Measurements from ENCODE around the gene MAPK8. TPM values are rescaled to one million over a fixed set of nuclear protein-coding genes. Genes with fewer than 3 reads are reported as not detected.
"Not testable (repeated sequence)": the region's sequence is repeated elsewhere in the genome, so short reads cannot be mapped to it uniquely, and the experiment has no call there.

Gene MAPK8
- polyA plus RNA-seq, 1 experiment: 75.6 TPM

- no peak overlapping the region for H3K4me3 ChIP-seq (ENCODE audit: low read depth, low read length)
- no peak for DNase-seq (ENCODE audit: low read depth, low spot score)
- no peaks in the 10 kb centered on the region for H3K9me3 ChIP-seq (ENCODE audit: control insufficient read depth, insufficient read depth, low read length)
- POLR2A ChIA-PET: no interaction called here
- no peak overlapping the region for H3K27ac ChIP-seq (ENCODE audit: low read depth, low read length)
- H3K27me3 ChIP-seq (ENCODE audit: control insufficient read depth, insufficient read depth, low read length): peaks cover 23% of the 10 kb centered on the region
- TF ChIP-seq, protein P1, sequence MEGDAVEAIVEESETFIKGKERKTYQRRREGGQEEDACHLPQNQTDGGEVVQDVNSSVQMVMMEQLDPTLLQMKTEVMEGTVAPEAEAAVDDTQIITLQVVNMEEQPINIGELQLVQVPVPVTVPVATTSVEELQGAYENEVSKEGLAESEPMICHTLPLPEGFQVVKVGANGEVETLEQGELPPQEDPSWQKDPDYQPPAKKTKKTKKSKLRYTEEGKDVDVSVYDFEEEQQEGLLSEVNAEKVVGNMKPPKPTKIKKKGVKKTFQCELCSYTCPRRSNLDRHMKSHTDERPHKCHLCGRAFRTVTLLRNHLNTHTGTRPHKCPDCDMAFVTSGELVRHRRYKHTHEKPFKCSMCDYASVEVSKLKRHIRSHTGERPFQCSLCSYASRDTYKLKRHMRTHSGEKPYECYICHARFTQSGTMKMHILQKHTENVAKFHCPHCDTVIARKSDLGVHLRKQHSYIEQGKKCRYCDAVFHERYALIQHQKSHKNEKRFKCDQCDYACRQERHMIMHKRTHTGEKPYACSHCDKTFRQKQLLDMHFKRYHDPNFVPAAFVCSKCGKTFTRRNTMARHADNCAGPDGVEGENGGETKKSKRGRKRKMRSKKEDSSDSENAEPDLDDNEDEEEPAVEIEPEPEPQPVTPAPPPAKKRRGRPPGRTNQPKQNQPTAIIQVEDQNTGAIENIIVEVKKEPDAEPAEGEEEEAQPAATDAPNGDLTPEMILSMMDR (IDR thresholded peaks at IDR 0.05; ENCODE audit: low read depth, low read length): no peak
- CTCF ChIA-PET: interaction anchor here (0.6 kb wide), 1 partner anchor 408 kb away, joined by 4 read pairs; no protein-coding TSS in a partner anchor
Observed at GRCh38 chr10:48272682-48273081, 33.8 kb upstream of the MAPK8 start.

GRCh38 chr10:48273741-48274140 lies 32.7 kb upstream of the MAPK8 start:
- no peak for DNase-seq (ENCODE audit: low read depth, low spot score)
- no peaks in the 10 kb centered on the region for H3K9me3 ChIP-seq (ENCODE audit: control insufficient read depth, insufficient read depth, low read length)
- CTCF ChIA-PET: no interaction called here
- H3K27ac ChIP-seq (ENCODE audit: low read depth, low read length): no peak overlapping the region
- peaks cover 23% of the 10 kb centered on the region for H3K27me3 ChIP-seq (ENCODE audit: control insufficient read depth, insufficient read depth, low read length)
- POLR2A ChIA-PET: no interaction called here
- TF ChIP-seq, protein P1 (IDR thresholded peaks at IDR 0.05; ENCODE audit: low read depth, low read length): no peak
- no peak overlapping the region for H3K4me3 ChIP-seq (ENCODE audit: low read depth, low read length)

DNA sequence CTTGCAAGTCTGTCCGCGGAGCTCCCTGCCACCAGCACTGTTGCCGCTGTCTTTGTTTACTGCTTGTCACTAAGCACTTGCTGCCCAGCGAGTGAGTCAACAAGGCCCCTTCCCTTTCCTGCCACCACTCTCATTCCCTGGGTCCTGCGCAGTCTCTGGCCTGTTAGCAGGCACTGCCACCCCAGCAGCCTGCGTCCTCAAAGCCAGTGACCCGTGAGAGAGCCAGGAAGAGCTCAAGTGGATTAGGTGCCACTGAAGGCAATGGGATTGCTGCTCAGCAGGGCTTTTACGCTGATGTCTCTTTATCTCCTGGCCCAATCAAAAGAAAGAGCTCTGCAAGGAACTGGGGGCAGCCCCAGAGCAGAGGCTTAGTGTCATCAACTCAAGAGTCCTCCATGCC lies 31.8 kb upstream of the MAPK8 start, which contains the start of gene FRMPD2:
FRMPD2 (minus strand) TSS at position 61 of the 400 bp plus-strand sequence. CDS start 129 bp downstream, outside the sequence.
- Histone ChIP-seq H3K9me3 (ENCODE audit: control insufficient read depth, insufficient read depth, low read length) (no peaks in the 10 kb centered on the region), H3K4me3 (ENCODE audit: low read depth, low read length) (no peak within 1 kb of the TSS), H3K27me3 (ENCODE audit: control insufficient read depth, insufficient read depth, low read length) (peaks cover 18% of the 10 kb centered on the region), H3K27ac (ENCODE audit: low read depth, low read length) (no peak within 1 kb of the TSS)
- CTCF ChIA-PET: no interaction called here
- POLR2A ChIA-PET: no interaction called here
- DNase-seq (ENCODE audit: low read depth, low spot score): no peak
- TF ChIP-seq, protein P1 (IDR thresholded peaks at IDR 0.05; ENCODE audit: low read depth, low read length): no peak

DNA sequence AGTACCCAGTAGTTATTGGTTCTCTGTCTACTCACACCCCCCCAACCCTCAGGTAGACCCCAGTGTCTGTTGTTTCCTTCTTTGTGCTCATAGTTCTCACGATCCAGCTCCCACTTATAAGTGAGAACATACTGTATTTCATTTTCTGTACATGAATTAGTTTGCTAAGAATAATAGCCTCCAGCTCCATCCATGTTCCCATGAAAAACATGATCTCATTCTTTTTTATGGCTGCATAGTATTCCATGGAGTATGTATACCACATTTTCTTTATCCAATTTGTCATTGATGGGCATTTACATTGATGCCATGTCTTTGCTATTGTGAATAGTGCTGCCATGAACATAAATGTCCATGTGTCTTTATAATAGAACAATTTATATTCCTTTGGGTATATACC lies 29.4 kb upstream of the MAPK8 start:
- Histone ChIP-seq H3K4me3 (ENCODE audit: low read depth, low read length) (no peak overlapping the region), H3K27ac (ENCODE audit: low read depth, low read length) (no peak overlapping the region), H3K9me3 (ENCODE audit: control insufficient read depth, insufficient read depth, low read length) (no peaks in the 10 kb centered on the region), H3K27me3 (ENCODE audit: control insufficient read depth, insufficient read depth, low read length) (peaks cover 10% of the 10 kb centered on the region)
- ChIA-PET POLR2A (no interaction called here), CTCF (interaction anchor here (1.9 kb wide), 1 partner anchor 13 kb away, joined by 6 read pairs; no protein-coding TSS in a partner anchor)
- TF ChIP-seq, protein P1 (IDR thresholded peaks at IDR 0.05; ENCODE audit: low read depth, low read length): no peak
- DNase-seq (ENCODE audit: low read depth, low spot score): no peak

- Histone ChIP-seq H3K27ac (ENCODE audit: low read depth, low read length) (no peak overlapping the region), H3K9me3 (ENCODE audit: control insufficient read depth, insufficient read depth, low read length) (peaks cover 3% of the 10 kb centered on the region; the same call in 1 of the 2 replicates), H3K27me3 (ENCODE audit: control insufficient read depth, insufficient read depth, low read length) (peaks cover 5% of the 10 kb centered on the region), H3K4me3 (ENCODE audit: low read depth, low read length) (no peak overlapping the region)
- ChIA-PET CTCF (no interaction called here), POLR2A (no interaction called here)
- TF ChIP-seq, protein P1 (IDR thresholded peaks at IDR 0.05; ENCODE audit: low read depth, low read length): no peak
- DNase-seq (ENCODE audit: low read depth, low spot score): no peak
Observed at GRCh38 chr10:48279081-48279751, 27.3 kb upstream of the MAPK8 start.

DNA sequence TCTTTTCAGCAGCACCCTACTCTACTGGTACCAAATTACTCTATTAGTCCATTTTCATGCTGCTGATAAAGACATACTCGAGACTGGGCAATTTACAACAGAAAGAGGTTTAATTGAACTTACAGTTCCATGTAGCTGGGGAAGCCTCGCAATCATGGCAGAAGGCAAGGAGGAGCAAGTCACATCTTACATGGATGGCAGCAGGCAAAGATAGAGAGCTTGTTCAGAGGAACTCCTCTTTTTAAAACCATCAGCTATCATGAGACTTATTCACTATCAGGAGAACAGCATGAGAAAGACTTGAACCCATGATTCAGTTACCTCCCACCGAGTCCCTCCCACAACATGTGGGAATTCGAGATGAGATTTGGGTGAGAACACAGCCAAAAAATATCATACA lies 24.8 kb upstream of the MAPK8 start:
- peaks cover 24% of the 10 kb centered on the region for H3K27me3 ChIP-seq (ENCODE audit: control insufficient read depth, insufficient read depth, low read length)
- DNase-seq (ENCODE audit: low read depth, low spot score); H3K27ac ChIP-seq (ENCODE audit: low read depth, low read length); H3K9me3 ChIP-seq (ENCODE audit: control insufficient read depth, insufficient read depth, low read length); CTCF ChIA-PET; POLR2A ChIA-PET; H3K4me3 ChIP-seq (ENCODE audit: low read depth, low read length): not testable (repeated sequence)

All from AG04450 (cell line).